NCI-H1092 (cell line): ENCODE data around the gene IQGAP3.
"Not testable (repeated sequence)": the region's sequence is repeated elsewhere in the genome, so short reads cannot be mapped to it uniquely, and the experiment has no call there.

Experiments
- DNase-seq: peaks from one replicate; lab custom pipeline; 2025; lab: John Stamatoyannopoulos, UW

Gene IQGAP3

GRCh38 chr1:156594190-156594589, 21.8 kb upstream of the IQGAP3 start:
- no peak for DNase-seq

- no peak for DNase-seq
Observed at GRCh38 chr1:156593661-156593989, 21.3 kb upstream of the IQGAP3 start.

DNA sequence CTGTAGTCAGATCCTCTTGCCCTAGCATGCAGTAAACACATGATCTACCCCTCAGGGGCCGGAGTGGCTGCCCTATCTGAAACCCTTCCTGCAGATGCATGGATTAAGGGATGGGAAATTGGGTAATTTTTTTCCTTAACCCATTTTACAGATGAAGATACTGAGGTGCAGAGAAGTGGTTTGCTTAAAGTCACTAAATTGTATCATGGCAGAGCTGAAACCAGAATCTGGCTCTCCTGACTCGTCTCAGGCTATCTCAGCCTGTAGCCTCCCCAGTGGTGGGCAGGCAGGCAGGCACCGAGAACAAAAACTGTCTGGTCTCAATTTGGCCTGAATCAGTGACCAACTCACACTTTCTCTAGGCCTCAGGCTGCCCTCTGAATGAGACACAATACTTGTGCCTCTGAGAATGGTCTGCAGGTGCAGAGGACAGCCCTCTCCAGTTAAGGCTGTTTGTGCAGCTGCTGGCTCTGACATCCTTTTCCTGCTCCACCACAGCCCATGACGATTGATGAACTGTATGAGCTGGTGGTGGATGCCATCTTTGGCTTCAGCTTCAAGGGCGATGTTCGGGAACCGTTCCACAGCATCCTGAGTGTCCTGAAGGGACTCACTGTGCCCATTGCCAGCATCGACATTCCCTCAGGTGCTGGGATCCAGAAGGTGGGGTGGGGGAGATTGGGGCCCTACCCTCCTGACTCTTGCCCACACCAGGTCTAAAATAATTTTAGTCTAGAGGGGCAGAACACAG, 20.7 kb upstream of the IQGAP3 start:
- peak; percentile 34 for DNase-seq

DNA sequence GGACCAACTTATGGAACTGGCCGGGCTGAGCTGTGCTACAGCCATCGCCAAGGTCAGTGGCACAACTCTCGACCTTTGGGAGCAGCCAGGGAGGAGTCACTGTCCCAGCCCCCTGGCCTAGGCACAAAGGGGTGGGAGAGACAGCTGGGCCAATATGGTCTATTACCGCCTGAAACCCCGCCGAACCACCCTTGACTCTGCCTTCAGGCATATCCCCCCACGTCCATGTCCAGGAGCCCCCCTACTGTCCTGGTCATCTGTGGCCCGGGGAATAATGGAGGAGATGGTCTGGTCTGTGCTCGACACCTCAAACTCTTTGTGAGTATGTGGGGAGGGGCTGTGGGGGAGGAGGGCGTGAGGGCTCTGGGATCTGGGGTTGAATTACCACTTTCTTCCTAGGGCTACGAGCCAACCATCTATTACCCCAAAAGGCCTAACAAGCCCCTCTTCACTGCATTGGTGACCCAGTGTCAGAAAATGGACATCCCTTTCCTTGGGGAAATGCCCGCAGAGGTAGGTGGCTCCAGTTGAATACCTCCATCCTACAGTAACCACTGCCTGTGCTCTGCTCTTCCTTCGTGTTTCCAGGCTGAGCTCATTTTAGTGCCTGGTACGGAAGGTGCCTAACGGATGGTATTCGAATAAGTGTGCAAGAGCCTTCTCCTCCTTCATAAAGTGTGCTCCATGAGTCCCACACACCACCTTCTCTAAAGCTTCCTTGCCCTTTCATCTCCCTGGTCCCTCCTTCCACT, 20.0 kb upstream of the IQGAP3 start:
- DNase-seq, result no peak

DNA sequence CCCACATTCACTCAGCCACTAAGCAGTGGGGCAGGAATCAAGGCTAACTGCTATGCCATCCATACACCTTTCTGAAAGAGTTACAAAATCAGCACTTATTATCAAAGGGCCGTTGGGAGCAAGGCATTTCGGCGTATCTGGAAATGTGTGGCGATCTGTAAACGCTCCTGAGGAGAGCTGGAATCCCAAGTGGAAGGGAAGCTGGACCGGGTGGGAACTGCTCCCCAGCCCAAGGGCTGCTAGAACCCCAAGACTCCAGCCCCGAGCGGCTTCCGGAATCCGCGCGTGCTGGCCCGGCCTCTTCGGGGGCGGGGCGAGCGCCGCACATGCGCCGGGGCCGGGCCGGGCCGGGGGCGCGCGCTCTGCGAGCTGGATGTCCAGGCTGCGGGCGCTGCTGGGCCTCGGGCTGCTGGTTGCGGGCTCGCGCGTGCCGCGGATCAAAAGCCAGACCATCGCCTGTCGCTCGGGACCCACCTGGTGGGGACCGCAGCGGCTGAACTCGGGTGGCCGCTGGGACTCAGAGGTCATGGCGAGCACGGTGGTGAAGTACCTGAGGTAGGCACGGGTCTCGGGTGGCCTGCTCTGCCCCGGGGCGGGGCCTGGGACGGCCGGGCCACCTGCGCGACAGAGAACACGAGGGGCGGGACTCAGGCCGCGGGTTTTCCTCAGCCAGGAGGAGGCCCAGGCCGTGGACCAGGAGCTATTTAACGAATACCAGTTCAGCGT, 19.2 kb upstream of the IQGAP3 start, which contains the start of gene NAXE:
NAXE (plus strand) TSS at position 345 of the 726 bp plus-strand sequence; CDS start at position 374, 29 bp downstream.
- DNase-seq, result peak; percentile 64

DNA sequence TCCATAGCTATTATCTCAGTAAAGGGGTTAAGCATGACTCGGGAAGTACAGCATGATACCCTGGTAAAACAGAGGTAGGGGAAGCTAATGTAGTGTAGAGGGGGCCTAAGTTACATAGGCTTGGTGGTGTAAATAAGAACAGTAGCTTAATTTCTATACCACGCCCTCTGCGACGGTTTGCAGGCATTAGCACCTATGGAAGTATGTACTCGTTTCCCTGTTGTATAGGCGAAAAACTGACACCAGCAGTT, 18.7 kb upstream of the IQGAP3 start:
- no peak for DNase-seq

GRCh38 chr1:156590326-156591180, 18.2 kb upstream of the IQGAP3 start:
- DNase-seq, result no peak

GRCh38 chr1:156589546-156589945, 17.2 kb upstream of the IQGAP3 start:
- no peak for DNase-seq

DNA sequence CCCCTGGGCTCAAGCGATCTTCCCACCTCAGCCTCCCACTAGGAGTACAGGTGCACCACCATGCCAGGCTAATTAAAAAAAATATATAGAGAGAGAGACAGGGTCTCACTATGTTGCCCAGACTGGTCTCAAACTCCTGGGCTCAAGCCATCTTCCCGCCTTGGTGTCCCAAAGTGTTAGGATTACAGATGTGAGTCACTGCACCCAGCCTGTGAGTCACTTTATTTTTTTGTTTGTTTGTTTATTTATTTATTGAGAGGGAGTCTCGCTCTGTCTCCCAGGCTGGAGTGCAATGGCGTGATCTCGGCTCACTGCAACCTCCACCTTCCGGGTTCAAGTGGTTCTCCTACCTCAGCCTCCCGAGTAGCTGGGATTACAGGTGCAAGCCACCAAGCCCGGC, 15.6 kb upstream of the IQGAP3 start:
- DNase-seq, result not testable (repeated sequence)

DNA sequence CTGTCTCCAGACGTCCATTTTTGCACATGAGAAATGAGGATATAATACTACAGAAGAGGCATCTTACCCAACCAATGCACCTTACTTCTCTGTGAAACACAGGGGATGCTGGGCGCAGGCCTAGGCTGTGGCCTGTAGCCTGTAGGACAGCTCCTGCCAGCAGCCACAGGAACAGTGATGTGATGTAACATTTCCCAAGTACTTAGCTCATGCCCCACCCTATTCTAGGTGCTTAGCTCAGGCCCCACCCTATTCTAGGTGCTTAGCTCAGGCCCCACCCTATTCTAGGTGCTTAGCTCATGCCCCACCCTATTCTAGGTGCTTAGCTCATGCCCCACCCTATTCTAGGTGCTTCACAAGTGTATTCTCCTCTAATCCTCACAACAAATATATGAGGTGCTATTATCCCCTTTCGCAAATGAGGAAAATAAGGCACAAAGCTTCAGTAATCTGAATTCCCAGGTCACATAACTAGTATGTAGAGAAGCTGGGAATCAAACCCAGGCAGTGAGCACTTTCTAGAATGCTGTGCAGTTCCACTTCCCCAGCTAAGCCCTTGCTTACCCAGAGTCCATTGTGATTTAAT, 14.6 kb upstream of the IQGAP3 start:
- DNase-seq, result no peak

DNA sequence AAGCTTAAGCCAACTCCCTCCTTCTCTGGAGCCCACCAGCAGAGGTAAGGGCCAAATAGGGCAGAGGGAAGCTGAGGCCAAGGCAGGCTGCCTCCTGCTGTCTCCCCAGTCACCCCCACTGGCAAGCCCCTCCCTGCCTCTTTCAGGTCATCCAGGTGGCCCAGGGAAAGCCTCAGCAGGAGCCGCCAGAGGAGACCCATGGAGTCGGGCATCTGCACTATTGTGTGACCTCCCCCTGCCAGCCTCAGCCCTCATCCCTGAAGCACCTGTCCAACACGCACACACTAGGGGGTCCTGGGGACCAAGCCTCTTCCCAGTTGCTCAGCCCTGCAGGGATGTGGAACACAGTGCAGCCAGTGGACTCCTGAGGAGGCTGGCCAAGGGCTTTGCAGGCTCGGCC, 14.0 kb upstream of the IQGAP3 start:
- no peak for DNase-seq

- no peak for DNase-seq
Observed at GRCh38 chr1:156584813-156585212, 12.4 kb upstream of the IQGAP3 start.

GRCh38 chr1:156583821-156584622, 11.7 kb upstream of the IQGAP3 start:
- DNase-seq, result peak; percentile 73

DNA sequence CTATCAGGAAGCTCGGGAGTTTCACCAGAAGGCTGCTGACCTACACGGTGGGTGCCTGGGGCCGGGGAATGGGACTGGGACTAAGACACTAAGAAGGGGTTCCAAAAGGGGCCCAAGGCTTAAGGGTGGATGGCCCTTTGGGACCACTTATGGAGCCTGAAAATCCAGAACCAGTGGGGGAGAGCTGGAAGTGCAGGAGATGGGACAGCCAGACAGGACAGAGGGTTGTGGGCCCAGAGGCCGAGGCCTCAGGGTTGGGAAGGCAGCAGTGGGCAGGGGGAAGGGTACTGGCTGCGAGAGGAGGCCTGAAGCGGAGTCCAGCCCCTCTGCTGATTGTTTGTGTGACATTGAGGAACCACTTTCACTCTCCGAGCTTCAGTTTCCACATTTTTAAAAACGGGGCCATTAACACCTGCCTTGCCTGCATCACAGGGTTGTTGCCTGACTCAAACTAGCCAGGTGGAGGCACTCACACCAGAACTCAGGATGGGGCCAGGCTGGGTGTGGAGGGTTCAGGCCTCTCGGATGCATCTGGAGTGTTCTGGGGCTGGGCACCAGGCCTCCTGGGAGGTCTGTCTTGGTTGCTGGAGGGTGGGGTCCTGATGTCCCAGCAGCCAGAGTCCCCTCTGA, 10.1 kb upstream of the IQGAP3 start:
- no peak for DNase-seq

- no peak for DNase-seq
Observed at GRCh38 chr1:156581661-156582387, 9.5 kb upstream of the IQGAP3 start.

DNA sequence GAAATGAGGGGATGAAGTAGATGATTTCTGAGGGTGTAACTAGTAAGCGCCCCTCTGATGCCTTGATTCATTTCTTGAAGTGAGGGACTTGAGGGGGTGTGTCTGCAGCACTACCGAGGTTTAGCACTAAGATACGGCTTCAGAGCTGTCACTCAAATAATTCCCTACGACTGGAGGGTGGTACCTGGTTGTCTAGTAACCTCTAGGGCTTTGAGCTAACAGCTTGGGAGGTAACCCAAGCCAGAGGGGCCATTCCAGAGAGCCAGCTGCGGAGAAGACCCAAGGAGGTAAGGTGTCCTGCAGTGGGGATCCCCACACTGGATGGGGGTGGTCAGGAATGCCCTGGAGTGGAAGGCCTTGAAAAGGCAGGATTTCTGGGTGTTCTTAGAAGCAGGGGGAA, 7.1 kb upstream of the IQGAP3 start, which contains the start of gene TTC24:
TTC24 (plus strand) TSS at position 252 of the 400 bp plus-strand sequence. CDS start 1,642 bp downstream, outside the sequence.
- no peak for DNase-seq

GRCh38 chr1:156578055-156578454, 5.7 kb upstream of the IQGAP3 start:
- no peak for DNase-seq

- DNase-seq, result no peak
Observed at GRCh38 chr1:156577550-156577949, 5.2 kb upstream of the IQGAP3 start.

DNA sequence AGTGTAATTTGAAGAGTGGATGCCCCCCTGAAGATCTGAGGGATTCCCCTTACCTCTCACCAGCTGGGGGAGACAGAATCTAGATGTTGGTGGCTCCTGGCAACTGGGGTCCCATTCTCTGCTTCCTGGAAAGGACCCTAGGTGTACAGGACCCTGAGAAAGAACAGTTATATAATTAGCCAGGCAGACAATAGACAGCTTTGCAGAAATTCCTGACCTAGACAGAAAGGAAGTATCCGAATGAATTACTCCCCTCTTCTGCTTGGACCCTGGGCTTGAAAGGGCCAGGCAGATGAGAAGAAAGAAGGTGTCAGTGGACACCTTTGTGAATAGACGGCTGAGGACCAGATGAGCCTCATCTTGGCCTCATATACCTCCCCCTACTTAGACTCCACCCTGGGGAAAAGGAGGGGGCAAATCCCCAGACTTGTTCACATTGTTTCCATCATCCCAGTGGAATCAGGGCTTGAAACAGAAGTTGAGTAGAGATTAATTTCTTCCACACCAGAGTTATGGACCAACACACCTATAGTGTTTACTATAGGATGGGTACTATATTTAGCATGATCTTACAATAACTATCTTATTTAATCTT, 1.8 kb upstream of the IQGAP3 start:
- no peak for DNase-seq
